NCI-H2171 (cell line): ENCODE results near the gene DRD2.

Experiments used
- DNase-seq: peaks from one replicate; lab custom pipeline; 2025; lab: John Stamatoyannopoulos, UW

Gene DRD2

DNA sequence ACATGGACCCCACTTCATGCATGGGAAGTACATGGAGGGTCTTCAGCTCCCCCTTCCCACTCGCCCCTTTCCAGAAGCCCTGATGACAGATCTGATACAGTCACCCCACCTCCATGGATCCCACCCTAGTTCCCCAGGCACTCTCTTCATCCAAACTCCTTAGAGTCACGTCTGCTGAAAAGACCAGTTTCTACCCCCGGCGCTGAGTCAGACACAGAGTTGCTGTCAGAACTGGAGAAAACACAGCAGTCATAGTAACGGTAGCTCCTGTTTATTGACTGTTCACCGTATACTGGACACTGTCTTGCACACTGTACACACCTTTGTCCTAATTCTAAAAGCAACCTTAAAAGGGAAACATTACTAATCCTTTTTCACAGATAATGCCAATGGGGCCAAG lies 29.1 kb downstream of the DRD2 start:
- DNase-seq = no peak

- DNase-seq = no peak
Observed at GRCh38 chr11:113444502-113445123, 30.6 kb downstream of the DRD2 start.

DNA sequence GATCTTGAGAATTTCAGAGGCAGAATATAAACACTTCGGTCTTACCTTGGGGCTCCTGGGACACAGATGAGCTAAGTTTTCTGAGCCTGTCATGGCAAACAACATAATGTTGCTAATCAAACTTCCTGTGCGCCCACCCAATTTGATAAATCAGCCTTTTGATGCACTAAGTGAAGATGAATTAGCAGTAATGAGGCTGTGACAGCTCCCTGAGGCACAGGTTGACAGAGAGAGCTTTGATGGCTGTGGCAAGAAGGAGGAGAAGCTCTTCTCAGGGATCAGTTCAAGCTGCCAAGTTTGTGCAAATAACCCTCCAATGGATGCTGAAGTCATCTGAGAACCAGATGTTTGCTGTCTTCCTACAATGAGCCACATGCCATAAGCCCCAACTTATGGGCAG lies 34.4 kb downstream of the DRD2 start:
- DNase-seq = no peak

DNA sequence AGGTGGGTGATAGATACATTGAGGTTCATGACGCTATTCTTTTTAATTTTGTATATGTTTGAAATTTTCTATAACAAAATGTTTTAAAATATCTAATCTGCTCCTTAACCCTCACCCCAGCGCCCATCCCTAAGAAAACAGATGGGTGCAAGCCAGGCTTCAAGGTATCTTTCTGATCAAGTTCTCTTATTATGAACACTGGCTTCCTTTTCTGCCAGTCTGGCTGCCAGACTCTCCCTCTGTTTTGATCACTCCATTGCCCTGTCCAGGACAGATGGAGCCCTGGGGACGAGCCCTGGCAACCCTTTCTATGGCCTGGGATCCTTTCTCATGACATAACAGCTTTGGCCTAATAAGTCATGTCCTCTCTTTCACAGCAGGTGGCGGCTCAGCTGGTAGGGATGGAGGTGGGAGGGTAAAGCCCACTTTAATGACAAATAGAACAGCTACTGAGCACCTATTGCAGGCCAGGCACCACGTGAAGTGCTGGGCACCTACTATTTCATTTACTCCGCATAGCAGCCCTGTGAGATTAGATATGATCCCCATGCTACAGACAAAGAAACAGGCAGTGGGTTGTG lies 38.4 kb downstream of the DRD2 start:
- DNase-seq = no peak

DNA sequence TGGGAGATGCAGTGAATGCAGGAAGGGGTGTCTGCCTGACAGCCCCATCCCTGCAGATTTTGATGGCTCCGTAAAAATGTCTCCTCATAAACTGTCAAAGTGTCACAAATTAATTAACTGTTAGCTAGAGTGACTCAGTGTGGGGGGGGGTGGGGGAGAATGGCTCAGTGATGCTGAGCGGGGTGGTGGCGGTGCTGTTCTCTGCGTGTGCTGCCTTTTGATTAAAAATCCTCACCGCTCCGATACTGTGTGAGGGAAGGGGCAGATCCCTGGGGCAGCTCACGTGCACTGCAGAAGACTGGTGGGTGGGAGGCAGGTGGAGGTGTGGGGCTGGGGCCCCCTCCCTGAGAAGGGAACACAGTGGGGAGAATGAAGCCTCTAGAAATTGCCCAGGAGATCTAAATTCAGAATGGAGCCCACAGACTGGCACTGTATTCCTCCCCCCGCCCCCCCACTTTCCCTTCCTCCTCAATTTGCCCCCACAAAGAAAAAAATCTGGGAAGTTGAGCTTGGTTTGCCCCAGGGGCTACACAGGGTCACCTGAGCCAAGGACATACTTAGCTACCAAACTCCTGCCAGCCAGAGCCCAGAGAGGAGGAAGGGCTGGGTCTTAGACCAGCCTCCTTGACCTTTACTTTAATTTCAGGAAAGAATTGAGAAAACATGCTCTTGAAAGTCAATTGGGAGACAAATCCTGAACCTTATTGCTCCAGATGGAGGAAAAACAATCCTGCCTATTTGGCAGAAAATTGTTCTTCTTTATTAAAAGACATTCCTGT lies 39.8 kb downstream of the DRD2 start:
- no peak for DNase-seq

DNA sequence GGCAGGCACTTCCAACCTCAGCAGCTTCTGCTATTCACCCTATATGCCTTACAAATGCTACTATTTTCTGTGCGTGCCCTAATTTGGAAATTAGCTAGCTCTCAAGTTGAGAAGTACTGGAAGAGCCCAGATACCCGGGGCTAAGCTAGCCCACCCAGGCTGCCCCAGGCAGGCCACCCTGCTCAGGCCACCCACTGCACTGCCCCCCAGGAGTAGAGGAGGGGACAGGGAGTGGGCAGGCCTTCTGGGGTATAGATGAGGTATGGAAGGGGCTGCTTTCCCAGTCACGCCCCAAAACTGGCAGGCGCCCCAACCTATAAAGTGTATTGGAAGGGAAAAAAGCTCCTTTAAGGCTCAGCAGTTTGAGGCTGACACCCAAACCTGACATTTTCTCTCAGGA lies 43.5 kb downstream of the DRD2 start:
- no peak for DNase-seq

DNA sequence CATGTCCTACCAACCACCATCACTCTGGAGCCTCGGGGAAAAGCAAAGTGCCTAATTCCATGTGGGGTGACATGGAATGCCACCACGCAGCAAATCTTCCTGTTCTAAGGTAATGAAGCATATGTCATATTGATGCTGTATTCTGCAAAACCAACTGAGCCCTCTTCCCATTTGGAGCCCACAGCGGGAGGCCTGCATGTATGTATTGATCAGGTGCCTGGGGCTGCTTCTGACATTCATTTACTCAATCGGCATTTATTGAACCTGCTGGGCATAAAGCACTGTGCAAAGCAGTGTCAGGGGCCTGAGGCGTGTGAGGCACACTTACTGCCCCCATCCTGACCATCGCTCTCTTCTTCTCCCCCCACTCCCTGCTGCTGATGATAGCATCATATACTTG lies 48.5 kb downstream of the DRD2 start:
- DNase-seq = no peak

DNA sequence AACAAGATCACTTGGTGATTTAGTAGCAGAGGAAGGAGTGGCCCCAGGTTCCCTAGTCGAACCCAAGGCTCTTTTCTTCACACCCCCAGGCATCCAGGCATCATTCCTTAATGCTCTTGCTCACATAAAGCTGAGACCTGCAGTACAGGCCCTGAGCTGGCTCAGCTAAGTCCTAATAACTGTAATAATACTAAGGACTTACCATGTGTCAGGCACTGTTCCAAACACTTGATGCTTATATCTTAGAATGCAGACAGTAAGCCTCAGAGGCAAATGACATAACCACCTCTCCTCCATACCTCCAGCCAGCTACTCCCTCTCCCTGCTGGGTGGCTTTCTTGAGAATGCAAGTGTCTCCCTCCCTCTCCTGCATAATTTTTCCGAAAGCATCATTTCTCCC lies 54.4 kb downstream of the DRD2 start:
- DNase-seq = no peak

DNA sequence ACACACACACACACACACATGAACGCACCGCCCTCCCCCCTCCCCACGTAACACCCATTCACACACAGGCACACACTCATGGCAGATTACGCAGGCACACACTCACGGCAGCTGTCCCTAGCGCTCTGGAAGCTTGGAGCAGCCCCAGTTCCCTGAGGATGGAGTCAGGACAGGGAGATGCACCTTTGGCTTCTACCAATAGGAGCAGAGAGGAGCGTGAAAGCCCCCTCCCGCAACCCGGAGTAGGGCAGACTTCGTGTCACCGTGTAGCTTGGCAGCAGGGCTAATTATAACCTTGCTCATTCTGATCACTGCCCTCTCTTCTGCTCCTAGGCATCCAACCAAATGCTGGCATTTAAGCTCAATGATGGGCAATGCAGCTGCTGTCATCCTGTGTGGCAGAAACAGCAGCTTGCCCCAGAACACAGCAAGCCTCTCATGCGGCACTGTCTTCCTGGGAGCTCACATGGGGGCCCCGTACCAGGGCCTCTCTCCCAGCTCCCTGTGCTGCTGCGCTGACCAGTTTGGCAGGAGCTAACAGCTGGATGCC lies 55.7 kb downstream of the DRD2 start:
- DNase-seq = no peak

DNA sequence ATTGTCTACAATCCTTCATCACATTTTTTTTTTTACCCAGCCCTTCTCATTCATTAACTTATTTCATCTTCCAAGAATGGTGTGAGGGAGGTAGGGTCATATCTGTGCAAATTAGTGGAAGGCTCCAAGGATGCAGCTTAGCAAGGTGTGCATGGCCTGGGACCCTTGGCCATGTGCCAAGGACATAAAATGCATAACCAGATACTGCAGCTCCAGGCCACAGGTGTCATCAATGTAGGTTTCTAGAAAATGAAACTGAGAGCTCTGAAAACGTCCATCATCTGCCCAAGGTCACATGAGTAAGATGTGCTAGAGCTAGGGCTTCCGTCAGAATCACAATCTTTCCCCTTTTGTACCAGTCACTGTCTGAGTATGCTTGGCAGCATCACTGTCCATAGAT lies 57.8 kb downstream of the DRD2 start:
- DNase-seq = no peak

- no peak for DNase-seq
Observed at GRCh38 chr11:113415343-113415742, 59.9 kb downstream of the DRD2 start.

DNA sequence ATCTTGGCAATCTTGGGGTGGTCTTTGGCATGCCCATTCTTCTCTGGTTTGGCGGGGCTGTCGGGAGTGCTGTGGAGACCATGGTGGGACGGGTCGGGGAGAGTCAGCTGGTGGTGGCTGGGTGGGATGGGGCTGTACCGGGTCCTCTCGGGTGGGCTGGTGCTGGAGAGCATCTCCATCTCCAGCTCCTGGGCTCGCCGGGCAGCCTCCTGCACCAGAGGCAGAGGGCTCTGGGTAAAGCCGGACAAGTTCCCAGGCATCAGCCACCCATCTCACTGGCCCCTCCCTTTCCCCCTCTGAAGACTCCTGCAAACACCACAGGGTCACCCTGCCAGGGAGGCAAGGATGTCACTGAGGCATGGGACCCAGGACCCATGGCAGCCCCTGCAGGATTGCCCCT lies 62.5 kb downstream of the DRD2 start:
- no peak for DNase-seq

DNA sequence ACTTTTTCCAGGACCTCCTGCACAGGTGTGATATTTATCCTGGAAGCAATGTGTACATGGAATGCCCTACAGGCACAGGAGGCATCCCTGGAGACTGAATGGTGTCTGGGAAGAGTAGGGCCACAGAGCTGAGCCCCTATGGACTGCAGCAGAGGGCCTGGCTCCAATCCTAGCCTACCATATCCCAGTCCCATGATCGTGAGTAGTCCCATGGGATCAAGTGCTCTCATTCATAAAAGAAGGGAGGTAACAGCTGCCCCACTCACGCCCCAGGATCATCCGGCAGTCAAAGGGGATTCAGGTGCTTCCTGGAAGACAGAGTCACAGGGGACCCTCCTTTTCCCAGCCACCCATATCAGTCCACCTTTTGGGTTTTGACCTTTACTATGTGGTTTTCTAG lies 63.7 kb downstream of the DRD2 start:
- DNase-seq = peak; percentile 21

GRCh38 chr11:113410414-113411135 lies 64.6 kb downstream of the DRD2 start:
- no peak for DNase-seq

DNA sequence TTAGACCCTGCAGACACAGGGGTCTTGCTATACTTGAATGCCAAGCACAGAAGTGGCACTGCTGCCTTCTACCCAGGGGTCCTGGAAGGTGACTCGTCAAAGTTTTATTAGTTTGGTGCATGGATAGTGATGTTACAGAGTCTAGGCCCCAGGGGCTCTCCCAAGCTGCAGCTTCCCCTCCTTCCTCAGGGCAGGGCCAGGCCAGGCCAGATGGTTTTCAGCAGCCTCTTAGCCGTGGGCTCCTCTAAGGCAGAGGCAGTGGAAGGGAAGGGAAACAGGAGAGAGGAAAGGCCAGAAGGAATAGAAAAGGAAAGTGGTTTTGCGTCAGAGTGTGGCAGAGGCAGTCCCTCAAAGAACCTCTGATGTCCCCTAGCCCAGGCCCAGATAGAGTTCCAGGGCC lies 65.7 kb downstream of the DRD2 start:
- no peak for DNase-seq

DNA sequence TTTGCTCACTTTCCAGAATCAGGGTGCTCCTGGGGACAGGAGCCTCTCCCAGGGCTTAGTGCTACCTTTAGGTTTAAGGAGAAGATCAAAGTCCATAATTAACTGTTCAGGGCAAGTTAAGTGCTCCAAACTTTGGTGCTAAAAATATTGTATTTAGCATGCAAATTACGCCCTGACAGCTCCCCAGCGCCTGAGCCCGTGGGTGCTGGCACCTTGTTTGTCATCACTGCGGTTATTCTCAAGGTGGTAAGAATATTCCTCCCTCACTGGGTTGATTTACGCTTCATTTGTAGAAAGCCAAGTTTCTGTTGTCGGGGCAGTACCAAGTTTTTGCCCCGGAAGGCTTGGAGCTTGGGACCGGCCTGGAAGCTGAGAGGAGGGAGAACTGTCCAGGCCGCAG lies 66.3 kb downstream of the DRD2 start:
- DNase-seq = no peak

- no peak for DNase-seq
Observed at GRCh38 chr11:113408206-113408605, 67.0 kb downstream of the DRD2 start.

DNA sequence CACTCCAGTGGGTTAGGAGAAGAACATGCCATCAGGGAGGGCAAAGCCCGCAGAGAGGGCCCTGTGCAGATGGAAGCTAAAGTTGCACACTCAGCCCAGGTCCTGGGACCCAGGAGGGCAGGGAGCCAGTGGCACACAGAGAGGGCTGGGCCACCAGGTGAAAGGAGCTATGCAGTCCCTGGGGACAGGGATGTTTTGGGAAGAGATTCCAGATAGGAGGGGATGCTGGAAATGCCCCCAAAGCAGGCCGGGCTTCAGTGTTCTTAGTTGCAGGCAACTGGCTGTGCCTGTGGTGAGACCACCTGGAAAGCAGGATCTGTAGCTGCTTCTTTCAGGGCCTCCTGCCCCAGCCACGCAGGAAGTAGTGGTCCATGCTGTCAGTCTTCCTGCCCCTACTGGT lies 68.0 kb downstream of the DRD2 start:
- DNase-seq = no peak

DNA sequence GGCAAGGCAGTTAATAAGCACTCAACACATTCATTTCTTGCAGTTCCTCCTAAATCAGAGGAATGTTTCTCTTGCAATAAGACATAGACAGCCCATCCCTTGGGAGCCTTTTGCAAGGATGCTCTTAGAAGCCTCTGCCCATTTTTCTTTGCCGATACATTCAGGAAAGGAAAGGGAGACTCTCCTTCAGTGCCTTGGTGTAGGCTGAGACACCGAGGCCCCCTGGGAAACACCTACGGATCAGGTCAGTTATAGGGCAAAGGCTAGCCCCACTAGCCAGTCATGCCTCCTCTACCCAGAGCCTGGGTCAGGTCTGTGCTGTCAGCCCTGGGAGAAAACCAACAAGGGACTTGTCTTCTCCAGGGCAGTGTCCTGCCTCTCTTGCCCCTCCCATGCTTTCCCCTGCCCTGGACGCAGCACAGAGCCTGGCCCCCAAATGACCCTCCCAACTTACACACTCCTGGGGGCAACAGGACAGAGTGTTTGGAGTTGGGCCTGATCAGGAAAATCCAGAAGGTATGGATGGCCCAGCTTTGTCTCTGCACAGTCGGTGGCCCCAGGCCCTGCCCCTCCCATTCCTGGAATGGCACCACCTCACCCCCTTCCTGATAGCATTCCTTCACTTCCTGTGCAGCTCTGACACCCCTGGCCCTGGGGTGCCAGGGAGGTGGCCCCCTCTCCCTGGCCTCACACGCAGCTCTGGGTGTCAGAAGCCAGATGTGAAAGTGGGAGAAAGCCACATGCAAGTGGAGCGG lies 69.3 kb downstream of the DRD2 start:
- DNase-seq = no peak

GRCh38 chr11:113404859-113405430 lies 70.3 kb downstream of the DRD2 start:
- no peak for DNase-seq

DNA sequence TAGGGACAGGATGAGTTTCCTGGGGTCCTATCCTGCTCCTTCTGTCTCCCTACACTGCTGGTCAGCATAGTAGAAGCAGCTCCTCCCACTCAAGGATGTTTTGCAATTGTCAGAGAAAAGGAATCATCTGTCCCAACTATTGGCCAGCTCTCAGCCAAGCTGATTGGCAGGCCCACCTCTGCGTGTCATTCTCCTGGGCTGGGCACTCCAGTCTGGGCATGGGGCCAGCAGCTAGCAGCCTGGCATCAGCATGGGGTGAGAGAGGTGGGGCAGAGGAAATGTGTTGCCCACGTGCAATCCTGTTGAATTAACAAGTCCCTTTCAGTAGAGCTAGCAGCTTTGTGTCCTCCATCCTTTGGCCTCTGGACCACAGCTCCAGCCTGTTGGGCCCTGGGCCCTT lies 73.5 kb downstream of the DRD2 start:
- peak; percentile 73 for DNase-seq
